D721Med (cell line): Measurements from ENCODE around the gene ANTXRL.
"Not testable (repeated sequence)": the region's sequence is repeated elsewhere in the genome, so short reads cannot be mapped to it uniquely, and the experiment has no call there.

Experiments
- DNase-seq: peaks from one replicate; pipeline ENCODE4 v3.0.0; 2011; ENCODE audit warnings: low spot score; ENCODE audit not compliant: insufficient read length
- FAIRE-seq: peaks from 2 replicates; lab custom pipeline; 2011; peaks lifted over from hg19 to GRCh38; lab: Jason Lieb, UNC
- TF ChIP-seq, protein P1 (sequence below): IDR thresholded peaks from 2 replicates; pipeline ENCODE4 v1.5.1; 2012; ENCODE audit warnings: mild to moderate bottlenecking, control low read depth; ENCODE audit not compliant: insufficient read depth; ENCODE audit errors: missing control alignments

Gene ANTXRL

DNA sequence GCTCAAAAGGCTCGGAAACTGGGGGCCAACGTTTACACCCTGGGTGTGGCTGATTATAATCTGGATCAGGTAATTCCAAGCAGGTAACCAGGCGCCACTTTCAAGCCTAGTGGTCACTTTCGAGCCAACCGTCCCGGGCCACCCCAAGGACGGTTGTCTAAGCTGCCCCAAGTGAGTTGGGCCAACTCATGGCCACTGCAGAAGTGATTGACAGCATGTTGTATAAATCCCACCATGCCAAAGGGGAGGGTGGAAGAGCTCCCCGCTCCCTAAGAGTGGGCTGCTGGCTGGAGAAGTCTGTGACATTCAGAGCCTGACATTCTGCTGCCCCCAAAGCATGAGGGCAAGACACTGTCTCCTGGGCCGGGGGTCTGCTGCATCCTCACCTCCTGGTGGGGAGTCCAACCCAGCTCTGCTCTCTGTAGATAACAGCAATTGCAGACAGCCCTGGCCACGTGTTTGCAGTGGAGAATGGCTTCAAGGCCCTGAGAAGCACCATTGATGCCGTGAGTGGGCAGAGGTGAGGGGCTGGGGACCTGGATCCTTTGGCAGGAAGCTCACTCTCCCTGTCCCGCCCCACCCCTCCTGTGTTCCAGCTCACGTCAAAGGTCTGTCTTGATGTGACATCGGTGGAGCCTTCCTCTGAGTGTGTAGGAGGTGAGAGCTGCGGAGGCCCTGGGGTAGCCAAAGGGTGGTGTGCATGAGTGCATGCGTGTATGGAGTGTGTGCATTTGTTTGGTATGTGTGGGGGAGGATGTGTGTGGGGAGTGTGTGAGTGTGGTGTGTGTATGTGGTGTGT is 10.8 kb downstream of the ANTXRL start:
- no peak for DNase-seq
- TF ChIP-seq, protein P1, sequence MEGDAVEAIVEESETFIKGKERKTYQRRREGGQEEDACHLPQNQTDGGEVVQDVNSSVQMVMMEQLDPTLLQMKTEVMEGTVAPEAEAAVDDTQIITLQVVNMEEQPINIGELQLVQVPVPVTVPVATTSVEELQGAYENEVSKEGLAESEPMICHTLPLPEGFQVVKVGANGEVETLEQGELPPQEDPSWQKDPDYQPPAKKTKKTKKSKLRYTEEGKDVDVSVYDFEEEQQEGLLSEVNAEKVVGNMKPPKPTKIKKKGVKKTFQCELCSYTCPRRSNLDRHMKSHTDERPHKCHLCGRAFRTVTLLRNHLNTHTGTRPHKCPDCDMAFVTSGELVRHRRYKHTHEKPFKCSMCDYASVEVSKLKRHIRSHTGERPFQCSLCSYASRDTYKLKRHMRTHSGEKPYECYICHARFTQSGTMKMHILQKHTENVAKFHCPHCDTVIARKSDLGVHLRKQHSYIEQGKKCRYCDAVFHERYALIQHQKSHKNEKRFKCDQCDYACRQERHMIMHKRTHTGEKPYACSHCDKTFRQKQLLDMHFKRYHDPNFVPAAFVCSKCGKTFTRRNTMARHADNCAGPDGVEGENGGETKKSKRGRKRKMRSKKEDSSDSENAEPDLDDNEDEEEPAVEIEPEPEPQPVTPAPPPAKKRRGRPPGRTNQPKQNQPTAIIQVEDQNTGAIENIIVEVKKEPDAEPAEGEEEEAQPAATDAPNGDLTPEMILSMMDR, result no peak
- no peak for FAIRE-seq

GRCh38 chr10:46298477-46299285 is 11.9 kb downstream of the ANTXRL start:
- TF ChIP-seq, protein P1, result no peak
- FAIRE-seq (no peak), DNase-seq (no peak)

DNA sequence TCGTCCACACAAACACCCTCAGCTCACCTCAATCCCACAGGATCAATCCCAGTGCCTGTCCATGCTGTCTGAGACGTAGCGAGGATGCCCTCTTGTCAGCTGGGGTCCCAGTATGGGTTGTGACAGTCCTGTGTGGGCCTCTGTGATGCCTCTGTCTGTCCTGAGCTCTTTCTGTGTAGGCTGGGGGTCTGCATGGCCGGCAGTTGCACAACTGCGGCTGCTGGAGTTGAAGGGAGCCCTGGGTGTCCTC is 12.4 kb downstream of the ANTXRL start:
- no peak for FAIRE-seq
- no peak for DNase-seq
- TF ChIP-seq, protein P1, result no peak

- FAIRE-seq, result no peak
- no peak for DNase-seq
- TF ChIP-seq, protein P1, result no peak
Observed at GRCh38 chr10:46299536-46300369, 13.0 kb downstream of the ANTXRL start.

- not testable (repeated sequence) for FAIRE-seq
Observed at GRCh38 chr10:46300370-46300711, 13.5 kb downstream of the ANTXRL start.

GRCh38 chr10:46301056-46301645 is 14.4 kb downstream of the ANTXRL start:
- no peak for FAIRE-seq
- TF ChIP-seq, protein P1, result no peak

More at GRCh38 chr10:46300370-46300711, 13.5 kb downstream of the ANTXRL start:
- DNase-seq, result not testable (repeated sequence)

More at GRCh38 chr10:46301056-46301645, 14.4 kb downstream of the ANTXRL start:
- no peak for DNase-seq
